Measurements from ENCODE around the gene GNG2.

DNA sequence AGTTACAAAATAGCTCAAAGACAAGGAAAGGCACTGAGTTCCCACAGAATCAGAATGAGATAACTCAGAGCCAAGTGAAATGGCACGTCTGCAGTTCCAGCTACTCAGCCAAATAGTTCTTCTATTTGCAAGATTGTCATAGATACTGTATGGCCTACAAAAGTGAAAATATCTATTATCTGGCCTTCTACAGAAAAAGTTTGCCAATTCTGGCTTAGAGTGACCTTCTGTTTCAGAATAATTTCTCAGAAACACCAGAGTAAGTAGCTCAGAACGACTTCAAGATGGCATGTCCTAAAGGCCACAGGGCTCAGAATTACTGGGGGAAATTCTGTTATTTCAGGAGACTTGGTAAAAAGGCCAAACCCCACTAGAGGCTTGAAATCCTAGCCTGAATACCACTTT lies 118.3 kb downstream of the GNG2 start:
- TF ChIP-seq, protein P1, sequence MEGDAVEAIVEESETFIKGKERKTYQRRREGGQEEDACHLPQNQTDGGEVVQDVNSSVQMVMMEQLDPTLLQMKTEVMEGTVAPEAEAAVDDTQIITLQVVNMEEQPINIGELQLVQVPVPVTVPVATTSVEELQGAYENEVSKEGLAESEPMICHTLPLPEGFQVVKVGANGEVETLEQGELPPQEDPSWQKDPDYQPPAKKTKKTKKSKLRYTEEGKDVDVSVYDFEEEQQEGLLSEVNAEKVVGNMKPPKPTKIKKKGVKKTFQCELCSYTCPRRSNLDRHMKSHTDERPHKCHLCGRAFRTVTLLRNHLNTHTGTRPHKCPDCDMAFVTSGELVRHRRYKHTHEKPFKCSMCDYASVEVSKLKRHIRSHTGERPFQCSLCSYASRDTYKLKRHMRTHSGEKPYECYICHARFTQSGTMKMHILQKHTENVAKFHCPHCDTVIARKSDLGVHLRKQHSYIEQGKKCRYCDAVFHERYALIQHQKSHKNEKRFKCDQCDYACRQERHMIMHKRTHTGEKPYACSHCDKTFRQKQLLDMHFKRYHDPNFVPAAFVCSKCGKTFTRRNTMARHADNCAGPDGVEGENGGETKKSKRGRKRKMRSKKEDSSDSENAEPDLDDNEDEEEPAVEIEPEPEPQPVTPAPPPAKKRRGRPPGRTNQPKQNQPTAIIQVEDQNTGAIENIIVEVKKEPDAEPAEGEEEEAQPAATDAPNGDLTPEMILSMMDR (IDR thresholded peaks at IDR 0.05; ENCODE audit: poor library complexity), result no peak
- TF ChIP-seq EZH2phosphoT487 (IDR thresholded peaks at IDR 0.05; ENCODE audit: low read depth, severe bottlenecking, unreplicated experiment), result no peak
- no peak for TF ChIP-seq EZH2 (IDR thresholded peaks at IDR 0.05; ENCODE audit: borderline replicate concordance)

Data from hepatocyte (in vitro differentiated cells).